ENCODE results near the gene NFIA. TPM values are rescaled to one million over a fixed set of nuclear protein-coding genes. Genes with fewer than 3 reads are reported as not detected.

The NFIA gene
- total and polyA plus RNA-seq, 9 of the 15 experiments (the other 6 are each of a cell fraction or from before 2014, with no cell fraction given) = 5.3 to 24.9 (median 9.8) TPM

- in situ Hi-C loops (cut with MboI) = no loop called here
- POLR2A ChIA-PET = interaction anchor here (0.7 to 1.7 kb wide), 2 partner anchors 11 to 102 kb away, joined by 3 to 6 read pairs; no protein-coding TSS in a partner anchor
- DNase-seq (ENCODE audit: extremely low read depth in 1 of 4, low spot score in 3 of 4) = no peak
- TF ChIP-seq IFI16 (CRISPR knock-in tag; IDR thresholded peaks at IDR 0.05) = no peak
- no peak for TF ChIP-seq ASH1L (IDR thresholded peaks at IDR 0.05; ENCODE audit: borderline replicate concordance, low read depth, partially characterized antibody)
- TF ChIP-seq TAL1 (IDR thresholded peaks at IDR 0.05) = no peak
- no peak for TF ChIP-seq ELK1 (CRISPR knock-in tag; IDR thresholded peaks at IDR 0.05)
- no peak for TF ChIP-seq KLF16 (IDR thresholded peaks at IDR 0.05)
- no peak overlapping the region for H3K9ac ChIP-seq (ENCODE audit: insufficient read depth in 1 of 2, low read depth in 2 of 2, low read length in 2 of 2)
- no peak for FAIRE-seq
- H3K27me3 ChIP-seq (ENCODE audit: control insufficient read depth in 2 of 2, insufficient read depth in 2 of 2, low read length in 2 of 2) = no peaks in the 10 kb centered on the region
- BruUV-seq (replicated peaks) = no TSS peak
- peaks cover 0 to 20% of the 10 kb centered on the region in 2 experiments for H3K4me1 ChIP-seq (replicated peaks in 1 of 2; ENCODE audit: control insufficient read depth in 2 of 2, insufficient read depth in 2 of 2, low read length in 2 of 2)
- no peaks in the 10 kb centered on the region for H4K20me1 ChIP-seq (replicated peaks; ENCODE audit: control insufficient read depth, insufficient read depth, low read length)
- H3K4me2 ChIP-seq (ENCODE audit: insufficient read depth, low read length) = no peak overlapping the region
- H3K36me3 ChIP-seq (ENCODE audit: control insufficient read depth, insufficient read depth, low read length) = 0 out of 3 replicates have a peak, but pooled peaks cover 3% of the 10 kb centered on the region
- ATAC-seq = no peak
- CTCF ChIA-PET (ENCODE audit: low intra/inter-chr PET ratio) = no interaction called here
- H3K79me2 ChIP-seq (ENCODE audit: control insufficient read depth, insufficient read depth, low read length) = peaks cover 75% of the 10 kb centered on the region
- 65% methylated on average over 5 of the region's 5 CpGs for WGBS (ENCODE audit: insufficient coverage, low coverage, missing lambda C conversion rate)
- no peak overlapping the region for H3K4me3 ChIP-seq
- no peaks in the 10 kb centered on the region for H3K9me1 ChIP-seq (ENCODE audit: control insufficient read depth, insufficient read depth, low read length)
- H3K9me3 ChIP-seq (replicated peaks; ENCODE audit: control insufficient read depth, insufficient read depth, low read depth, low read length) = peaks cover 2% of the 10 kb centered on the region; the same call in 1 of the 2 replicates
- no peak overlapping the region for H3K27ac ChIP-seq (ENCODE audit: extremely low read depth, low read depth, low read length)
- intact Hi-C loops (cut with micrococcal nuclease) = loop anchor here (10.0 kb wide), 1 partner anchor 233 kb away; no protein-coding TSS in a partner anchor
- no peak overlapping the region for H2AFZ ChIP-seq (ENCODE audit: low read depth, low read length)
Measured at GRCh38 chr1:61207416-61207815, 125.1 kb downstream of the NFIA start.

- FAIRE-seq (no peak), ATAC-seq (no peak), DNase-seq (ENCODE audit: extremely low read depth in 1 of 4, low spot score in 3 of 4) (no peak)
- peaks cover 2% of the 10 kb centered on the region; the same call in 1 of the 2 replicates for H3K9me3 ChIP-seq (replicated peaks; ENCODE audit: control insufficient read depth, insufficient read depth, low read depth, low read length)
- no peak overlapping the region for H3K4me3 ChIP-seq
- intact Hi-C loops (cut with micrococcal nuclease) (loop anchor here (10.0 kb wide), 1 partner anchor 233 kb away; no protein-coding TSS in a partner anchor), in situ Hi-C loops (cut with MboI) (no loop called here)
- H3K27ac ChIP-seq (ENCODE audit: extremely low read depth, low read depth, low read length) = no peak overlapping the region
- H3K9me1 ChIP-seq (ENCODE audit: control insufficient read depth, insufficient read depth, low read length) = no peaks in the 10 kb centered on the region
- H3K79me2 ChIP-seq (ENCODE audit: control insufficient read depth, insufficient read depth, low read length) = peaks cover 77% of the 10 kb centered on the region
- ChIA-PET POLR2A (interaction anchor here (1.4 to 1.7 kb wide), 2 partner anchors 9 to 12 kb away, joined by 5 to 6 read pairs; no protein-coding TSS in a partner anchor), CTCF (ENCODE audit: low intra/inter-chr PET ratio) (no interaction called here)
- no TSS peak for BruUV-seq (replicated peaks)
- peaks cover 0 to 16% of the 10 kb centered on the region in 2 experiments for H3K4me1 ChIP-seq (replicated peaks in 1 of 2; ENCODE audit: control insufficient read depth in 2 of 2, insufficient read depth in 2 of 2, low read length in 2 of 2)
- TF ChIP-seq ARID3B (CRISPR knock-in tag; IDR thresholded peaks at IDR 0.05; ENCODE audit: borderline replicate concordance) (no peak), CBX3 (IDR thresholded peaks at IDR 0.05; ENCODE audit: borderline replicate concordance in 1 of 2, low read length in 2 of 2) (no peak), HDGF (IDR thresholded peaks at IDR 0.05) (no peak), RB1 (IDR thresholded peaks at IDR 0.05; ENCODE audit: low read depth) (no peak), MAFG (tag; conservative IDR thresholded peaks at IDR 0.05) (no peak), ETV5 (CRISPR knock-in tag; IDR thresholded peaks at IDR 0.05; ENCODE audit: low read depth) (no peak), PHF20 (IDR thresholded peaks at IDR 0.05; ENCODE audit: partially characterized antibody) (no peak)
- H3K9ac ChIP-seq (ENCODE audit: insufficient read depth in 1 of 2, low read depth in 2 of 2, low read length in 2 of 2) = no peak overlapping the region
- no peak overlapping the region for H3K4me2 ChIP-seq (ENCODE audit: insufficient read depth, low read length)
- H3K36me3 ChIP-seq (ENCODE audit: control insufficient read depth, insufficient read depth, low read length) = peaks cover 6% of the 10 kb centered on the region; the same call in 1 of the 3 replicates
- no peaks in the 10 kb centered on the region for H4K20me1 ChIP-seq (replicated peaks; ENCODE audit: control insufficient read depth, insufficient read depth, low read length)
- no peaks in the 10 kb centered on the region for H3K27me3 ChIP-seq (ENCODE audit: control insufficient read depth in 2 of 2, insufficient read depth in 2 of 2, low read length in 2 of 2)
- H2AFZ ChIP-seq (ENCODE audit: low read depth, low read length) = no peak overlapping the region
Measured at GRCh38 chr1:61208172-61208571, 125.8 kb downstream of the NFIA start.
